SK-N-SH (cell line): Measurements from ENCODE around the gene SFXN1. TPM values are rescaled to one million over a fixed set of nuclear protein-coding genes. Genes with fewer than 3 reads are reported as not detected.

ENCODE experiments used
- CTCF ChIA-PET: fragments of 300-600, 350-600 bp; formaldehyde crosslinking; extraction: SDS; loops from one replicate; lab custom pipeline; 2021; lab: Yijun Ruan, JAX
- POLR2A ChIA-PET: fragments of 350-600 bp; sonication (Branson Sonifier 250); formaldehyde crosslinking; extraction: SDS; loops from one replicate; lab custom pipeline; 2020; ENCODE audit warnings: antibody characterized with exemption, inconsistent platforms; lab: Yijun Ruan, JAX
- DNase-seq: peaks from one replicate; pipeline ENCODE4 v3.0.0; 2012
- H2AFZ ChIP-seq: fragments of 200-600 bp; sonication (generic); 2 replicates; pipeline ENCODE4 v1.8.1; 2016; ENCODE audit warnings: antibody characterized with exemption, mild to moderate bottlenecking, low read depth
- H3F3A ChIP-seq: fragments of 200-600 bp; sonication (generic); replicated peaks from 2 replicates; pipeline ENCODE3; 2016; ENCODE audit warnings: antibody characterized with exemption, mild to moderate bottlenecking; ENCODE audit not compliant: insufficient read depth
- H3K27ac ChIP-seq, 2 experiments: fragments of 200-500 bp in 1 of 2; fragments of 200-600 bp in 1 of 2; sonication (Bioruptor generic) in 1 of 2; sonication (generic), shearing (Covaris generic) in 1 of 2; 2 replicates each; pipeline versions ENCODE4 v1.5.1 to v1.6.1; 2014 to 2016; ENCODE audit warnings: low read depth in 2 of 2, inconsistent platforms in 1 of 2, low read length in 1 of 2, mild to moderate bottlenecking in 1 of 2, mixed read lengths in 1 of 2
- H3K27me3 ChIP-seq: fragments of 200-600 bp; sonication (generic), shearing (Covaris generic); 2 replicates; pipeline ENCODE4 v1.6.1; 2016; ENCODE audit warnings: mixed run types; ENCODE audit not compliant: insufficient read depth
- H3K36me3 ChIP-seq, 2 experiments: fragments of 200-500 bp in 1 of 2; fragments of 200-600 bp in 1 of 2; sonication (Bioruptor generic) in 1 of 2; sonication (generic) in 1 of 2; replicated peaks in 1 of 2; 2 replicates each; pipeline versions ENCODE3 to v1.5.1; 2014 to 2016; ENCODE audit warnings: low read length in 1 of 2, mild to moderate bottlenecking in 1 of 2; ENCODE audit not compliant: insufficient read depth in 2 of 2, control insufficient read depth in 1 of 2
- H3K4me1 ChIP-seq, 2 experiments: fragments of 200-500 bp in 1 of 2; fragments of 200-600 bp in 1 of 2; sonication (Bioruptor generic) in 1 of 2; sonication (generic), shearing (Covaris generic) in 1 of 2; 2 replicates each; pipeline versions ENCODE4 v1.5.1 to v1.6.1; 2014 to 2016; ENCODE audit warnings: low read depth in 1 of 2, low read length in 1 of 2, mixed run types in 1 of 2; ENCODE audit not compliant: insufficient read depth in 2 of 2, control insufficient read depth in 1 of 2
- H3K4me2 ChIP-seq: fragments of 200-600 bp; sonication (generic), shearing (Covaris generic); 2 replicates; pipeline ENCODE4 v1.6.1; 2017; ENCODE audit warnings: mixed run types
- H3K4me3 ChIP-seq, 2 experiments: fragments of 200-500 bp in 1 of 2; fragments of 200-600 bp in 1 of 2; sonication (Bioruptor generic) in 1 of 2; sonication (generic), shearing (Covaris generic) in 1 of 2; 2 replicates each; pipeline versions ENCODE4 v1.5.1 to v1.8.1; 2014 to 2016; ENCODE audit warnings: low read depth in 2 of 2, inconsistent platforms in 1 of 2, low read length in 1 of 2, mild to moderate bottlenecking in 1 of 2, mixed read lengths in 1 of 2, moderate library complexity in 1 of 2
- H3K79me2 ChIP-seq: fragments of 200-600 bp; sonication (generic); 2 replicates; pipeline ENCODE4 v1.8.1; 2017; ENCODE audit warnings: mild to moderate bottlenecking; ENCODE audit not compliant: insufficient read depth
- H3K9ac ChIP-seq: fragments of 200-600 bp; sonication (generic); 2 replicates; pipeline ENCODE4 v1.6.1; 2017; ENCODE audit warnings: mixed run types
- H3K9me2 ChIP-seq: fragments of 200-600 bp; sonication (generic); 2 replicates; pipeline ENCODE4 v1.6.1; 2017; ENCODE audit warnings: mixed run types
- H3K9me3 ChIP-seq: fragments of 200-600 bp; sonication (generic); 2 replicates; pipeline ENCODE4 v1.6.1; 2017; ENCODE audit warnings: mixed run types, mild to moderate bottlenecking, moderate library complexity
- H4K20me1 ChIP-seq: fragments of 200-600 bp; sonication (generic); 2 replicates; pipeline ENCODE4 v1.6.1; 2017; ENCODE audit warnings: mild to moderate bottlenecking, mixed run types; ENCODE audit not compliant: insufficient read depth
- ELF1 ChIP-seq: IDR thresholded peaks from 2 replicates; pipeline ENCODE4 v1.4.0; 2012
- FOSL2 ChIP-seq: IDR thresholded peaks from 2 replicates; pipeline ENCODE4 v1.4.0; 2012; ENCODE audit warnings: low read depth, mild to moderate bottlenecking, moderate library complexity, borderline replicate concordance
- FOXJ3 ChIP-seq: sonication (generic); formaldehyde crosslinking; IDR thresholded peaks from 2 replicates; pipeline ENCODE4 v1.5.1; 2020; ENCODE audit warnings: mild to moderate bottlenecking, missing genetic modification reagents
- GABPA ChIP-seq: IDR thresholded peaks from 2 replicates; pipeline ENCODE4 v1.4.0; 2012; ENCODE audit warnings: low read depth, mild to moderate bottlenecking
- GATA2 ChIP-seq: sonication (generic); formaldehyde crosslinking; IDR thresholded peaks from 2 replicates; pipeline ENCODE4 v1.5.0; 2020; ENCODE audit warnings: mild to moderate bottlenecking, missing genetic modification reagents
- JUND ChIP-seq: IDR thresholded peaks from 2 replicates; pipeline ENCODE4 v1.4.0; 2012
- MXI1 ChIP-seq: IDR thresholded peaks from 2 replicates; pipeline ENCODE4 v1.6.1; 2012; ENCODE audit warnings: mild to moderate bottlenecking, low read depth, low read length, improper control_type of control experiment
- NRF1 ChIP-seq: IDR thresholded peaks from 2 replicates; pipeline ENCODE4 v1.6.1; 2012; ENCODE audit warnings: low read depth, mild to moderate bottlenecking, low read length
- RCOR1 ChIP-seq: fragments of 150-350 bp; IDR thresholded peaks from 2 replicates; pipeline ENCODE4 v1.6.1; 2017; ENCODE audit warnings: antibody characterized with exemption, low read length
- RFX5 ChIP-seq: IDR thresholded peaks from 2 replicates; pipeline ENCODE4 v1.6.1; 2012; ENCODE audit warnings: mild to moderate bottlenecking, improper control_type of control experiment, low read length
- RXRA ChIP-seq: IDR thresholded peaks from 2 replicates; pipeline ENCODE4 v1.4.0; 2012; ENCODE audit warnings: low read depth, mild to moderate bottlenecking, borderline replicate concordance
- SIN3A ChIP-seq: IDR thresholded peaks from 2 replicates; pipeline ENCODE4 v1.6.1; 2012; ENCODE audit warnings: low read depth, mild to moderate bottlenecking, low read length, moderate library complexity, borderline replicate concordance
- TCF12 ChIP-seq: IDR thresholded peaks from 2 replicates; pipeline ENCODE4 v1.4.0; 2012
- USF2 ChIP-seq: fragments of 150-350 bp; IDR thresholded peaks from 2 replicates; pipeline ENCODE4 v1.6.1; 2017; ENCODE audit warnings: antibody characterized with exemption, low read length, low read depth, borderline replicate concordance
- WGBS: methylation state at CpG from one replicate; pipeline ENCODE4 v1.1.6; 2017; ENCODE audit warnings: low lambda C conversion rate; 5-methylcytosine and 5-hydroxymethylcytosine counted together
- polyA plus RNA-seq, 3 experiments: library from polyadenylated mRNA; depleted of rRNA; stranded (reverse); fragments of >200 nt; gene quantifications; 2 replicates each; pipeline ENCODE4 v1.2.3, GENCODE V29; 2012
- TF ChIP-seq, protein P1 (sequence below): IDR thresholded peaks from 2 replicates; pipeline ENCODE4 v1.4.0; 2012; ENCODE audit warnings: low read depth

SFXN1 gene
- polyA plus RNA-seq, 1 of the 3 experiments (the other 2 are of a cell fraction): 73.6 TPM

DNA sequence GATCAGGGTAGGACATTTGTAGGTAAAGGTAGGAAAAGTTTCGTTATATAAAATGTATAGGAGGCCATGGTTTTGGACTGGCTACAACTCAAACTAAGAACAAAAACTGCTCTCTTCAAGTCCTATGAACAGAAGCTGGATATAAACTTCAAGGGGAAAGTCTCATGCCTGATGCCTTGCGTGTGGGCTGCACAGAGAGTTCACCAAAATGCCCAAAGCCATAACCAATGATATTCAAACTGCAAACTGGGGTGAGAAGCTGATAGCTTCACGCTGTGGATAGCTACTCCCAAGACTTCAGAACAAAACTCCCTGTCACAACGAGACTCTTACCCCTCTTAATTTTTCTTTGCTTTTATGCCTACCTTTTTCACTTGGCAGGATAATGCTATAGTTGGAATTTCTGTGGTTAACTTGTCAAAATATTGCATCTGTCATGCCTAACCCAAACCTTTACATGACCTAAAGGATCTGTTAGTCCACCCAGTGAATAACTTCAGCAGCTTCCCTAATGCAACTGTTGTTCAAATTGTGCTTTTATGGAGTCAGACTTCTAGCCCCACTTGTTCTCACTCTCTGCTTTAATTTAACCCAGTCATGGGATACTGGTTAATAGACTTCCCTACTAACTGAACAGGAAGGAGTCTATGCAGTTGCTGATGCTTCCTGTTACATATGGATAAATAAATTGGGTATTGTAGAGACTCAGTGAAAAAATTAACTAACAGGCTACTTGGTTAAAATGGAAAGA lies 71.9 kb downstream of the SFXN1 start (continued):
- TF ChIP-seq, protein P1, sequence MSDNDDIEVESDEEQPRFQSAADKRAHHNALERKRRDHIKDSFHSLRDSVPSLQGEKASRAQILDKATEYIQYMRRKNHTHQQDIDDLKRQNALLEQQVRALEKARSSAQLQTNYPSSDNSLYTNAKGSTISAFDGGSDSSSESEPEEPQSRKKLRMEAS: no peak

GRCh38 chr5:175551266-175551665 lies 72.9 kb downstream of the SFXN1 start:
- no peaks in the 10 kb centered on the region for H3F3A ChIP-seq
- H3K36me3 ChIP-seq: no peaks in the 10 kb centered on the region
- CTCF ChIA-PET: interaction anchor here (1.4 kb wide), 1 partner anchor 17 kb away, joined by 3 read pairs; no protein-coding TSS in a partner anchor
- no peaks in the 10 kb centered on the region for H3K4me1 ChIP-seq
- H2AFZ ChIP-seq: no peak overlapping the region
- no peak overlapping the region for H3K27ac ChIP-seq
- H3K27me3 ChIP-seq: no peaks in the 10 kb centered on the region; the same call in 1 of the 2 replicates
- H3K4me2 ChIP-seq: no peak overlapping the region
- H3K9me2 ChIP-seq: no peaks in the 10 kb centered on the region
- POLR2A ChIA-PET: no interaction called here
- TF ChIP-seq FOXJ3 (CRISPR knock-in tag): no peak
- no peak for TF ChIP-seq MXI1
- no peak for TF ChIP-seq SIN3A
- TF ChIP-seq RCOR1: no peak
- no peaks in the 10 kb centered on the region for H3K9me3 ChIP-seq
- H3K9ac ChIP-seq: no peak overlapping the region
- WGBS: 20% methylated on average over 4 of the region's 4 CpGs
- DNase-seq: no peak
- H4K20me1 ChIP-seq: no peaks in the 10 kb centered on the region
- H3K4me3 ChIP-seq: no peak overlapping the region
- H3K79me2 ChIP-seq: no peaks in the 10 kb centered on the region

DNA sequence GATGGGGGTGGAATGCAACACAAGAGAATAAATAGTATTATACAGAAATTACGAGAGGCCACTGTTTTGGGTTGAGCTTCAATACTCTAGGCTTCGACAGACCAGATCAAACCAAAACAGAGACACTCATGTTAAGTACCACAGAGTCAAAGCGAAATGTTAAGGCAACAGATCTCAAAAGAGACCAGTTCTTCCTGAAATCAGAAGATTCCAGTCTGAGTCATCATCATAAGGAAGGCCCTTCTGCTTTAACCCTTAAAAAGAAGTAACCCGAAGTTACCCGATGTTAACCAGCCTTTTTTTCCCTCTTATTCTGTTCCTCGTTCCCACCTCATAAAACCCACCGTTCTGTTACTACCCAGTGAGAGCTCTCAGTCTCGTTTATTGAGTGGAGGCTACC lies 75.9 kb downstream of the SFXN1 start:
- TF ChIP-seq NRF1 (no peak), JUND (no peak), FOSL2 (no peak), RCOR1 (no peak), USF2 (no peak), ELF1 (no peak), GABPA (no peak), RFX5 (no peak), RXRA (no peak), TCF12 (no peak), GATA2 (CRISPR knock-in tag) (no peak), SIN3A (no peak)
- no peaks in the 10 kb centered on the region for H4K20me1 ChIP-seq
- no peaks in the 10 kb centered on the region for H3F3A ChIP-seq
- no peaks in the 10 kb centered on the region for H3K4me1 ChIP-seq
- no peak overlapping the region for H3K4me3 ChIP-seq
- 48% methylated on average over 8 of the region's 8 CpGs for WGBS
- DNase-seq: no peak
- no peak overlapping the region for H2AFZ ChIP-seq
- no peaks in the 10 kb centered on the region for H3K27me3 ChIP-seq
- no peak overlapping the region for H3K9ac ChIP-seq
- ChIA-PET POLR2A (no interaction called here), CTCF (no interaction called here)
- H3K27ac ChIP-seq: no peak overlapping the region
- H3K9me3 ChIP-seq: no peaks in the 10 kb centered on the region
- no peaks in the 10 kb centered on the region for H3K79me2 ChIP-seq
- H3K4me2 ChIP-seq: no peak overlapping the region
- H3K36me3 ChIP-seq: no peaks in the 10 kb centered on the region
- H3K9me2 ChIP-seq: no peaks in the 10 kb centered on the region
